Lower leg skin (tissue), 3 donors: ENCODE data around the gene GABRD.

Experiments used
- POLR2A ChIP-seq, 2 donors: fragments of 450-650 bp; IDR thresholded peaks; one replicate each; pipeline ENCODE4 v1.6.1; 2016 to 2017; ENCODE audit warnings: antibody characterized with exemption in 2 of 2, mild to moderate bottlenecking in 1 of 2, moderate library complexity in 1 of 2
- TF ChIP-seq, protein P1 (sequence below), 3 donors: fragments of 450-650 bp; IDR thresholded peaks; one replicate each; pipeline ENCODE4 v1.5.1; 2016; ENCODE audit warnings: antibody characterized with exemption in 3 of 3, mild to moderate bottlenecking in 3 of 3, moderate library complexity in 2 of 3

DNA sequence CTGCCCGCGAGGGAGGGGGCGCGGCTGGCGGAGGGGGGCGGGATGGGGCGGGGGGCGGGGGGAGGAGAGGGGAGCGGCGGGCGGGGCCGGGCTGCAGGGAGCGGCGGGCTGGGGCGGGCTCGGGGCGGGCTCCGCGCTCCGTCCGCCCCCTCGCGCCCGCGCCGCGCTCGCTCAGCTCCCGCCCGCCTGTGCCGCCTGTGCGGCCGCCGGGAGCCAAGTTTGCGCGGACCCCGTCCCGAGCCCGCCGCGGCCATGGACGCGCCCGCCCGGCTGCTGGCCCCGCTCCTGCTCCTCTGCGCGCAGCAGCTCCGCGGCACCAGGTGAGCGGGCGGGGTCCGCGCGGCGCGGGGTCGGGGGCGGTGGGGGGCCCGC is at the start of gene GABRD:
- TF ChIP-seq, protein P1, sequence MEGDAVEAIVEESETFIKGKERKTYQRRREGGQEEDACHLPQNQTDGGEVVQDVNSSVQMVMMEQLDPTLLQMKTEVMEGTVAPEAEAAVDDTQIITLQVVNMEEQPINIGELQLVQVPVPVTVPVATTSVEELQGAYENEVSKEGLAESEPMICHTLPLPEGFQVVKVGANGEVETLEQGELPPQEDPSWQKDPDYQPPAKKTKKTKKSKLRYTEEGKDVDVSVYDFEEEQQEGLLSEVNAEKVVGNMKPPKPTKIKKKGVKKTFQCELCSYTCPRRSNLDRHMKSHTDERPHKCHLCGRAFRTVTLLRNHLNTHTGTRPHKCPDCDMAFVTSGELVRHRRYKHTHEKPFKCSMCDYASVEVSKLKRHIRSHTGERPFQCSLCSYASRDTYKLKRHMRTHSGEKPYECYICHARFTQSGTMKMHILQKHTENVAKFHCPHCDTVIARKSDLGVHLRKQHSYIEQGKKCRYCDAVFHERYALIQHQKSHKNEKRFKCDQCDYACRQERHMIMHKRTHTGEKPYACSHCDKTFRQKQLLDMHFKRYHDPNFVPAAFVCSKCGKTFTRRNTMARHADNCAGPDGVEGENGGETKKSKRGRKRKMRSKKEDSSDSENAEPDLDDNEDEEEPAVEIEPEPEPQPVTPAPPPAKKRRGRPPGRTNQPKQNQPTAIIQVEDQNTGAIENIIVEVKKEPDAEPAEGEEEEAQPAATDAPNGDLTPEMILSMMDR (IDR thresholded peaks at IDR 0.05), result no peak
- TF ChIP-seq POLR2A (IDR thresholded peaks at IDR 0.05), result no peak
